ENCODE measurements around the gene SMIM9.

SMIM9 gene

DNA sequence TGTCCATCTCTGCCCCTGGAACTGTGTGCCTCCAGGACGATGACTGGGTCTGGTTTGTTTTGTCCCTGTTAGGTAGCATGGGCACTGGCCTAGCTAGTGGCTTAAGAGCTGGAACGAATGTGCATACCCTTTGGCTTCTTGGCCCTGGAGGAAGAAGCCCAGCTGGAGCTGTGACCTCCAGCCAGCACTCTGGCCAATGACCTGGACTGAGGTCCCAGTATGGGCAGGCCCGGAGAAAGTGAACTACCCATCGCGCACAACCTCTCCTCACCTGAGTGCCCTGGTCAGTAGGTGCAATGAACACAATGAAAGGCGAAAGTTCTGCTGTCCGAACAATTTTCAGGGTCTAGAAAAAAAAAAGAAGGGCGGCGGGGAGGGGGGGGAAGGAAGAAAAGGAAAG, 53.5 kb downstream of the SMIM9 start:
- DNase-seq (ENCODE audit: low read depth): no peak

DNA sequence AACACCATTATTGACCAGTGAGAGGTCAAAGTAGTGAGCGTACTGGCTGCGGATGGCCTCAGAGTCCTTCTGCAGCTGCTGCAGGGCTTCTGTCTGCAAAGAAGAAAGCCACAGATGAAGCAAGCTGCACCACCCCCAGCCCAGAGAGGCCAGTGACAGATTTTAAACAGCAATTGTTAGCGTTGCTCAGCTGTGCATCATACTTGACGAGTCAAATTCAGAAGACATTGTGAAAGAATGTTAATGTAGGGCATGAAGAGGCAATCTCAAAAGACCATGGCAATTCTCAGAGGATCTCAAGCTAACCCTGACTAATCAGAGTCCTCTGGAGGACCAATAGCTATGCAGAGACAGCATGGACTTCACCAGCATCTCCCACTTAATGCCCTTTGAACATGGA, 55.2 kb downstream of the SMIM9 start:
- DNase-seq (ENCODE audit: low read depth): no peak

DNA sequence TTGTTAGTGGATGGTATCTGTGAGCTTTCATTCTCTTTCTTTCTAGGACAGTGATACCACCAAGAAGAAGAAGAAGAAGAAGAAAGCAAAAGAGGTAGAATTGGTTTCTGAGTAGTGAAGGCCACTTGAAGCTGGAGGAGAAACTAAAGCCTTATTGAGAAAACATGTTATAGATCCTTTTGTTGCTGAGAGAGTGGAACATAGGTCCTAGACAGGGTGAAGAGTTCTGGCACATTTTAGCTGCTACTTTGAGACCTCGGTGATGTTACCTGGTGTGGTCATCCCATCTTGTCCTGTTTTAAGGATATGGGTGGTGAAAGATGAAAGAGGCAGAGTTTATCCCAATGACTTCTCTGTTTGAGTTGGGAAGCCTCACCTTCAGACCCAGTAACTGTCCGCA, 57.7 kb downstream of the SMIM9 start:
- no peak for DNase-seq (ENCODE audit: low read depth)

DNA sequence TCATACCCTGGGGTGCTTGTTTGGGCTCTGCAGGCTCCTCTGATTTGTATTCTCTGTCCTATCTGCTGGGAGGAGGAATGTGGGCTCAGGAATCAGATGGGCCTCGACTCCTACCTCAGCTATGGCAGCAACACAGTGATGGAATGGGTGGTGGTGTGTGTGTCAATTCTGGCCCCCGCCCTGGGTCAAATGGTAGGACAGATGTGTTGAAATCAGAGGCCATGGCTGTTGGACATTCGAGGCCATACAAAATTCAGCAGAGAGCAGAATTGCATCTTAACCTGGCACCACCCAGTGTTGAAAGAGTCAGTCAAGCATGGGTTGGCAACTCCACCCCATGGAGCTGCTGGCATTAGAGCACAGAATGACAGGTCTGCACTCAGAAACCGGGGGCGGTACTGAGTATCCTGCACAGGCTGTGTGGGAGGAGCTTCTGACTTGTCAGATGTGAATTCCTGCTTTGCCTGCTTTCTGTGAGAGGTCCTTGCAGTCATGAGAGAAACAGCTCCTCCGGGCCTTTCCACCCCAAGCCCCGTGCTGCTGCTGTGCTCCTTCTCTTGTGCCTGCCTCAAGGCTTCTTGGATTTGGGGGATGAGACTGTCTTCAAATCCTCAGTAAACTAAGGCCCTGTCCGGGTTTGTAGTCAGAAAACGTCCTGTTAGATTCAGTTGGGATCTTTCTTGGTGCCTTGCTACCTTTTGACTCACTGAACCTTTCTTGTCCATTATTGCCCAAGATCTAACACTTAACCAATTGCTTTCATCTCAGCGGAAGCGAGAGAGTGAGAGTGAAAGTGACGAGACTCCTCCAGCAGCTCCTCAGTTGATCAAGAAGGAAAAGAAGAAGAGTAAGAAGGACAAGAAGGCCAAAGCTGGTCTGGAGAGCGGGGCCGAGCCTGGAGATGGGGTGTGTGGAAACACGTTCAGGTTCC, 58.8 kb downstream of the SMIM9 start:
- no peak for DNase-seq (ENCODE audit: low read depth)

DNA sequence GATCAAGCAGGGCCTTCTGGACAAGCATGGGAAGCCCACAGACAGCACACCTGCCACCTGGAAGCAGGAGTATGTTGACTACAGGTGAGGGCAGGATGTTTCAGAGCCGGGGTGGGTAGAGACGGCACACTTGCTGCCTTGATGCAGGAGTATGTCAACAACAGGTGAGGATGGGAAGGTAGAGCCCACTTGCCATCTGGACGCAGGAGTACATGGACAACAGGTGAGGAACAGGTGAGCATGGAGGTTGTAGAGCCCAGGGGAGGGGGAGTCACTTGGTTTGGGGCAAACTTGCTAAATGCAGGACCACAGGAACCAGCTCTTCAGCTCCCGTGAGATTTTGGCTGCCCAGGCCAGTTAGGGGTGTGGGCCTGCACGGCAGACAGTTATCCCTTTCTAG, 59.8 kb downstream of the SMIM9 start:
- no peak for DNase-seq (ENCODE audit: low read depth)

Data from activated T-helper 9 cell treated with anti-CD3 and anti-CD28 coated beads, Interleukin-2, amount 50 U/mL, for 16 hours (primary cell).